Caco-2 (cell line): ENCODE results near the gene MOXD1. TPM values are rescaled to one million over a fixed set of nuclear protein-coding genes. Genes with fewer than 3 reads are reported as not detected.
"Not testable (repeated sequence)": the region's sequence is repeated elsewhere in the genome, so short reads cannot be mapped to it uniquely, and the experiment has no call there.

Source experiments
- BruUV-seq: library from RNA; stranded (reverse); fragments of 400-500 nt; replicated peaks from 2 replicates; lab custom pipeline; 2021; lab: Mats Ljungman, UMichigan
- CTCF ChIA-PET: fragments of 300-600 bp; sonication (Branson Sonifier 250); formaldehyde crosslinking; loops from one replicate; lab custom pipeline; 2022; ENCODE audit warnings: antibody characterized with exemption; lab: Charles Lee
- POLR2A ChIA-PET: fragments of 300-600 bp; sonication (Branson Sonifier 250); formaldehyde crosslinking; loops from one replicate; lab custom pipeline; 2022; ENCODE audit warnings: antibody characterized with exemption; lab: Charles Lee
- DNase-seq, 2 experiments: peaks; one replicate each; pipeline versions ENCODE4 v3.0.0 to v3.0.0-alpha.2; 2020 to 2022
- H3K27me3 ChIP-seq: replicated peaks from 2 replicates; pipeline ENCODE4 v1.6.0; 2011; ENCODE audit warnings: low read length; ENCODE audit not compliant: control insufficient read depth, insufficient read depth
- H3K36me3 ChIP-seq: 2 replicates; pipeline ENCODE4 v1.5.1; 2011; ENCODE audit warnings: low read length; ENCODE audit not compliant: control insufficient read depth, insufficient read depth
- H3K4me1 ChIP-seq: fragments of 250-450 bp; sonication (Bioruptor Pico); 2 replicates; pipeline ENCODE4 v1.5.1; 2020; ENCODE audit warnings: mild to moderate bottlenecking
- H3K4me3 ChIP-seq: 2 replicates; pipeline ENCODE4 v1.5.1; 2011; ENCODE audit warnings: low read depth, mild to moderate bottlenecking, control low read depth, low read length
- H3K9me3 ChIP-seq: fragments of 250-450 bp; sonication (Bioruptor Pico); 2 replicates; pipeline ENCODE4 v1.5.1; 2020; ENCODE audit warnings: mild to moderate bottlenecking, moderate library complexity
- H3K27ac Mint-ChIP-seq: one replicate; pipeline ENCODE4 v1.8.0; 2022; ENCODE audit warnings: mixed read lengths; ENCODE audit not compliant: unreplicated experiment
- H3K27me3 Mint-ChIP-seq: one replicate; pipeline ENCODE4 v1.8.0; 2022; ENCODE audit warnings: mixed read lengths; ENCODE audit not compliant: insufficient read depth, unreplicated experiment
- H3K36me3 Mint-ChIP-seq: one replicate; pipeline ENCODE4 v1.8.0; 2022; ENCODE audit warnings: mild to moderate bottlenecking, mixed read lengths; ENCODE audit not compliant: insufficient read depth, unreplicated experiment
- H3K4me1 Mint-ChIP-seq: one replicate; pipeline ENCODE4 v1.8.0; 2022; ENCODE audit warnings: low read depth, mixed read lengths; ENCODE audit not compliant: unreplicated experiment
- H3K4me3 Mint-ChIP-seq: one replicate; pipeline ENCODE4 v1.8.0; 2022; ENCODE audit warnings: mild to moderate bottlenecking, moderate library complexity, mixed read lengths; ENCODE audit not compliant: unreplicated experiment
- H3K9me3 Mint-ChIP-seq: one replicate; pipeline ENCODE4 v1.8.0; 2022; ENCODE audit warnings: mixed read lengths; ENCODE audit not compliant: unreplicated experiment
- CTCF ChIP-seq, 2 experiments: fragments of 200-600 bp in 1 of 2; IDR thresholded peaks; 1 replicate in 1 of 2; 2 replicates in 1 of 2; pipeline versions ENCODE4 v1.5.1 to v1.8.0; 2011 to 2022; ENCODE audit warnings: antibody characterized with exemption in 1 of 2, control low read depth in 1 of 2, inconsistent platforms in 1 of 2, low read depth in 1 of 2, low read length in 1 of 2, mild to moderate bottlenecking in 1 of 2, moderate library complexity in 1 of 2; ENCODE audit not compliant: insufficient read depth in 1 of 2, severe bottlenecking in 1 of 2, unreplicated experiment in 1 of 2
- intact Hi-C: fragments of 100-400 bp; cut with micrococcal nuclease; formaldehyde crosslinking; loops from one replicate; pipeline ENCODE4 v1.10.0; 2022; ENCODE audit not compliant: unreplicated experiment
- total RNA-seq: library from RNA; stranded (reverse); gene quantifications from 2 replicates; pipeline ENCODE4 v1.2.3, GENCODE V29; 2022

Gene MOXD1
- total RNA-seq, 1 experiment from 2014 or later, result 0.09 TPM

- Histone ChIP-seq H3K27me3 (no peaks in the 10 kb centered on the region), H3K4me3 (no peak overlapping the region), H3K9me3 (no peaks in the 10 kb centered on the region), H3K36me3 (no peaks in the 10 kb centered on the region), H3K4me1 (no peaks in the 10 kb centered on the region)
- Mint-ChIP-seq H3K9me3 (no peaks in the 10 kb centered on the region), H3K27me3 (peaks cover 2% of the 10 kb centered on the region), H3K36me3 (no peaks in the 10 kb centered on the region), H3K4me3 (no peak overlapping the region), H3K27ac (no peak overlapping the region), H3K4me1 (no peaks in the 10 kb centered on the region)
- POLR2A ChIA-PET, result no interaction called here
- CTCF ChIA-PET, result no interaction called here
- intact Hi-C loops, result no loop called here
- no peak for DNase-seq
- BruUV-seq, result no TSS peak
- TF ChIP-seq CTCF (IDR thresholded peaks at IDR 0.05; ENCODE audit: insufficient read depth in 1 of 2, low read depth in 1 of 2, low read length in 1 of 2, severe bottlenecking in 1 of 2, unreplicated experiment in 1 of 2), result no peak
These were observed 46.6 kb downstream of the MOXD1 start for GRCh38 chr6:132354517-132355167.

- intact Hi-C loops, H3K4me1 ChIP-seq, H3K27me3 ChIP-seq, H3K9me3 ChIP-seq, H3K36me3 Mint-ChIP-seq, BruUV-seq, POLR2A ChIA-PET, H3K4me3 ChIP-seq, H3K27me3 Mint-ChIP-seq, H3K4me1 Mint-ChIP-seq, CTCF ChIA-PET, H3K36me3 ChIP-seq, H3K9me3 Mint-ChIP-seq, DNase-seq, H3K4me3 Mint-ChIP-seq, H3K27ac Mint-ChIP-seq: not testable (repeated sequence)
These were observed 49.3 kb downstream of the MOXD1 start for GRCh38 chr6:132351986-132352385.

GRCh38 chr6:132348231-132348630 lies 53.0 kb downstream of the MOXD1 start:
- no peaks in the 10 kb centered on the region for H3K4me1 Mint-ChIP-seq
- no peak overlapping the region for H3K4me3 ChIP-seq
- H3K27ac Mint-ChIP-seq, result no peak overlapping the region
- H3K27me3 ChIP-seq, result no peaks in the 10 kb centered on the region
- peaks cover 11% of the 10 kb centered on the region for H3K9me3 Mint-ChIP-seq
- BruUV-seq, result no TSS peak
- CTCF ChIA-PET, result no interaction called here
- POLR2A ChIA-PET, result no interaction called here
- intact Hi-C loops, result no loop called here
- TF ChIP-seq CTCF (IDR thresholded peaks at IDR 0.05; ENCODE audit: insufficient read depth in 1 of 2, low read depth in 1 of 2, low read length in 1 of 2, severe bottlenecking in 1 of 2, unreplicated experiment in 1 of 2), result no peak
- no peak for DNase-seq
- no peak overlapping the region for H3K4me3 Mint-ChIP-seq
- H3K36me3 ChIP-seq, result no peaks in the 10 kb centered on the region
- H3K36me3 Mint-ChIP-seq, result no peaks in the 10 kb centered on the region
- H3K9me3 ChIP-seq, result peaks cover 11% of the 10 kb centered on the region; the same call in 1 of the 2 replicates
- H3K27me3 Mint-ChIP-seq, result peaks cover 2% of the 10 kb centered on the region
- H3K4me1 ChIP-seq, result no peaks in the 10 kb centered on the region
